ENCODE results near the gene ASPG. TPM values are rescaled to one million over a fixed set of nuclear protein-coding genes. Genes with fewer than 3 reads are reported as not detected.

Gene ASPG
- total and polyA plus RNA-seq, 2 experiments from 2014 or later, result 5.9 to 20.3 TPM

GRCh38 chr14:104096751-104097700, 11.5 kb downstream of the ASPG start:
- no peaks in the 10 kb centered on the region for H3K9me3 ChIP-seq (ENCODE audit: low read depth)
- no peak overlapping the region for H2AFZ ChIP-seq
- no peak overlapping the region for H3K4me2 ChIP-seq
- H3K27ac ChIP-seq, result no peak overlapping the region
- H3K4me1 ChIP-seq (ENCODE audit: insufficient read depth), result peaks cover 3% of the 10 kb centered on the region
- no peaks in the 10 kb centered on the region for H4K20me1 ChIP-seq (ENCODE audit: insufficient read depth, poor library complexity, severe bottlenecking)
- H3K79me2 ChIP-seq, result no peaks in the 10 kb centered on the region
- H3K4me3 ChIP-seq, result no peak overlapping the region
- no peaks in the 10 kb centered on the region for H3K27me3 ChIP-seq
- H3K36me3 ChIP-seq (replicated peaks; ENCODE audit: insufficient read depth, low read depth), result no peaks in the 10 kb centered on the region
- WGBS (ENCODE audit: low lambda C conversion rate, missing lambda C conversion rate), result 86% methylated on average over 25 of the region's 25 CpGs
- peak; percentile 11 for TF ChIP-seq CTCF (IDR thresholded peaks at IDR 0.05; ENCODE audit: poor library complexity)
- no peak for TF ChIP-seq EZH2phosphoT487 (IDR thresholded peaks at IDR 0.05; ENCODE audit: low read depth, severe bottlenecking, unreplicated experiment)
- no peaks in the 10 kb centered on the region for H3K9me2 ChIP-seq (replicated peaks; ENCODE audit: insufficient read depth)
- DNase-seq (ENCODE audit: low spot score), result no peak

GRCh38 chr14:104098272-104099095, 13.0 kb downstream of the ASPG start:
- H3K4me3 ChIP-seq, result no peak overlapping the region
- TF ChIP-seq EZH2phosphoT487 (IDR thresholded peaks at IDR 0.05; ENCODE audit: low read depth, severe bottlenecking, unreplicated experiment) (no peak), CTCF (IDR thresholded peaks at IDR 0.05; ENCODE audit: poor library complexity) (no peak), EZH2 (IDR thresholded peaks at IDR 0.05; ENCODE audit: borderline replicate concordance) (no peak)
- DNase-seq (ENCODE audit: low spot score), result no peak
- WGBS (ENCODE audit: low lambda C conversion rate, missing lambda C conversion rate), result 92% methylated on average over 25 of the region's 25 CpGs
- no peaks in the 10 kb centered on the region for H3K27me3 ChIP-seq
- H4K20me1 ChIP-seq (ENCODE audit: insufficient read depth, poor library complexity, severe bottlenecking), result no peaks in the 10 kb centered on the region
- H2AFZ ChIP-seq, result no peak overlapping the region
- no peak overlapping the region for H3K27ac ChIP-seq
- no peak overlapping the region for H3K4me2 ChIP-seq
- no peaks in the 10 kb centered on the region for H3K9me3 ChIP-seq (ENCODE audit: low read depth)
- H3K36me3 ChIP-seq (replicated peaks; ENCODE audit: insufficient read depth, low read depth), result no peaks in the 10 kb centered on the region
- no peaks in the 10 kb centered on the region for H3K9me2 ChIP-seq (replicated peaks; ENCODE audit: insufficient read depth)
- H3K79me2 ChIP-seq, result no peaks in the 10 kb centered on the region
- peaks cover 3% of the 10 kb centered on the region for H3K4me1 ChIP-seq (ENCODE audit: insufficient read depth)

- H2AFZ ChIP-seq, result no peak overlapping the region
- WGBS (ENCODE audit: low lambda C conversion rate, missing lambda C conversion rate), result 84% methylated on average over 26 of the region's 26 CpGs
Measured at GRCh38 chr14:104099096-104100041, 13.9 kb downstream of the ASPG start.

More at GRCh38 chr14:104099096-104100041, 13.9 kb downstream of the ASPG start:
- Histone ChIP-seq H3K4me2 (no peak overlapping the region), H3K27me3 (no peaks in the 10 kb centered on the region), H3K4me1 (ENCODE audit: insufficient read depth) (peaks cover 3% of the 10 kb centered on the region), H4K20me1 (ENCODE audit: insufficient read depth, poor library complexity, severe bottlenecking) (no peaks in the 10 kb centered on the region), H3K9me3 (ENCODE audit: low read depth) (no peaks in the 10 kb centered on the region), H3K79me2 (no peaks in the 10 kb centered on the region), H3K4me3 (no peak overlapping the region), H3K9me2 (replicated peaks; ENCODE audit: insufficient read depth) (no peaks in the 10 kb centered on the region), H3K27ac (no peak overlapping the region), H3K36me3 (replicated peaks; ENCODE audit: insufficient read depth, low read depth) (no peaks in the 10 kb centered on the region)
- no peak for DNase-seq (ENCODE audit: low spot score)
- no peak for TF ChIP-seq CTCF (IDR thresholded peaks at IDR 0.05; ENCODE audit: poor library complexity)
- TF ChIP-seq EZH2 (IDR thresholded peaks at IDR 0.05; ENCODE audit: borderline replicate concordance), result no peak
- no peak for TF ChIP-seq EZH2phosphoT487 (IDR thresholded peaks at IDR 0.05; ENCODE audit: low read depth, severe bottlenecking, unreplicated experiment)

All from hepatocyte (in vitro differentiated cells).